ENCODE measurements around the gene MPP2.
A peak's percentile ranks its signal among the peaks of the same experiment; 100 is the strongest.

MPP2 gene

DNA sequence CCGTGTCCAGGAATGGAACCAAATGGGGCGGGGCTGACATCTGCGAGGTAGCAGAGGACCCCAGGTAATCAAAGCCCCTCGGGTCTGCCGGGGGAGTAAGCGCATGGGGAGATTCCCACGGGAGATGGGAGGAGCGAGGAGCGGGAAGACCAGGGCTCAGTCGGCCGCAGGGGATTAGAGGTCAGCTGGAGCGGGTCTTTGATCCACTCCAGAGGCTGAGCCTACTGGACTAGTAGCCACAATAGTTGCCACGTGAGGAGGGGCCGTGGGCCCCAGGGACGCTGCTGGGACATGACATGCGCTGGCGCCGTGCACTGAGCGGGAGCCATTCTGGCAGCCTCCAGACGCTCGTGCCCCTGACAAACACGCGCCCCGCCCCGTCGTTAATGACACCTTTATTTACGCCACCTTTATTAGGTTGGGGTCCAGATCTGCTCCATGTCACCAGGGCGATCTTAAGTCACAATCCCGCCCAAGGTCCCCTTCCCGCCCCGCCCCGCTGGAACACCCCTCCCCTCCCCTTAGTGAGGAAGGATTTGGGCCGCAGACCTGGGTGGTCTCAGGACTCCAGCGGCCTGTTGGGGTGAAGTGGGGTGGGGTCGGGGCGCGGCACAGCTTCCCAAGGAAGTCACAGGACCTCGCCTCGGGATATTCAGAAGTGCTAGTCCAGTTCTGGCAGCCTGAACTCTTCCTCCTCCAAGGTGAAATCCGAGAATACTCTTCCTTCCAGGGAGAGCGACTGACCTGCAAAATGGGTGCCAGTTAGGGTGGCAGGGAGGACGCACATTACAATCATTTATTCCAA is 19.9 kb upstream of the MPP2 start:
- no peak overlapping the region for H3K27ac ChIP-seq (ENCODE audit: low read length)
- no peaks in the 10 kb centered on the region for H3K9me3 ChIP-seq (ENCODE audit: insufficient read depth, low read depth, low read length)
- no peaks in the 10 kb centered on the region for H3K36me3 ChIP-seq (ENCODE audit: insufficient read depth, low read depth, low read length)
- H3K27me3 ChIP-seq (ENCODE audit: insufficient read depth, low read length) = peaks cover 41% of the 10 kb centered on the region
- H3K4me3 ChIP-seq (ENCODE audit: low read length) = peak overlapping the region; percentile 50; the same call in 1 of the 2 replicates
- no peak overlapping the region for H3K9ac ChIP-seq (ENCODE audit: low read depth, low read length)
- H3K4me1 ChIP-seq (ENCODE audit: insufficient read depth, low read length) = no peaks in the 10 kb centered on the region

DNA sequence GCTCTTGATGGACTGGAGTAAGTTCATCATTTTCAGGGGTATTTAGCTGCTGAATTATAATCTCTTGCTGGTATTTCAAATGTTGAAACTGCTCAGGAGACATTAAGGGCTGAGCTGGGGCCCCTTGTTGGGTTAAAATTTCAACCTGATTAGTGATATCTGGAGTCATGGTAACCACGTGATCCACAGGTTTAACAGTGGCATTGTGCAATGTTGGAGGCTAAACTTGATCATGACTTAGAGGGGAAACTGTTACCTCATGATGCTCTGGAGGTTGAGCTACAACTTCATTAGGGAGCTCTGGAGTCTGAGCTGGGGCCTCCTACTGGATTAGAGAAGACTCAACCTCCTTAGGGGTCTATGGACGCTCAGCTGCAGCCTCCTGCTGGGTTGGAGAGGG is 17.2 kb upstream of the MPP2 start:
- Histone ChIP-seq H3K4me3 (ENCODE audit: low read length) (no peak overlapping the region), H3K27ac (ENCODE audit: low read length) (no peak overlapping the region), H3K27me3 (ENCODE audit: insufficient read depth, low read length) (peaks cover 41% of the 10 kb centered on the region), H3K9me3 (ENCODE audit: insufficient read depth, low read depth, low read length) (no peaks in the 10 kb centered on the region), H3K9ac (ENCODE audit: low read depth, low read length) (no peak overlapping the region), H3K36me3 (ENCODE audit: insufficient read depth, low read depth, low read length) (no peaks in the 10 kb centered on the region), H3K4me1 (ENCODE audit: insufficient read depth, low read length) (no peaks in the 10 kb centered on the region)

DNA sequence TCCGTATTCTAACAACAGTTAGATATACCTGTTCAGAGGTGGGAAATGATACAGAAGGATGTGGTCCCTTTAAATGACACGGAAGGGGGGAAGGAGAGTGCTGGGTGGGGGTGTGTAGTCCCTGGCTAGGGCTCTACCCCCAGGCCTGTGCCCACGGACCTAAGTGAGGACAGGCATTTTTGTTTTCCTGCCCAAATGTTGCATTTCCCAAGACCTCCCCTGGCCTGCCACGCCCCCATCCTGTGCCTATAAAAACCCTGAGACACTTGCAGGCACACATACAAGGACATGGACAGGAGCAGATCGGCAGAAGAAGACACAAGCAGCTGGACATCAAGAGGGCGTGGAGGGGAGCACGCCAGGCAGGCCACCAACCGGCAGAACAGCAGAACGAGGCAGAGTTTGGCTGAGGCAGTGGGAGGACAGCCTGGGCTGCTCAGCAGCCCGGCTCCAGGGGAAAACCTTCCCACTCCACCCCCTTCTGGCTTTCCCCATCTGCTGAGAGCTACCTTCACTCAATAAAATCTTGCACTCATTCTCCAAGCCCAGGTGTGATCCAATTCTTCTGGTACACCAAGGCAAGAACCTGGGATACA is 13.3 kb upstream of the MPP2 start:
- no peak overlapping the region for H3K27ac ChIP-seq (ENCODE audit: low read length)
- H3K4me1 ChIP-seq (ENCODE audit: insufficient read depth, low read length) = no peaks in the 10 kb centered on the region; the same call in 1 of the 2 replicates
- H3K27me3 ChIP-seq (ENCODE audit: insufficient read depth, low read length) = peaks cover 19% of the 10 kb centered on the region
- H3K9me3 ChIP-seq (ENCODE audit: insufficient read depth, low read depth, low read length) = no peaks in the 10 kb centered on the region
- H3K36me3 ChIP-seq (ENCODE audit: insufficient read depth, low read depth, low read length) = no peaks in the 10 kb centered on the region
- no peak overlapping the region for H3K9ac ChIP-seq (ENCODE audit: low read depth, low read length)
- no peak overlapping the region for H3K4me3 ChIP-seq (ENCODE audit: low read length)

DNA sequence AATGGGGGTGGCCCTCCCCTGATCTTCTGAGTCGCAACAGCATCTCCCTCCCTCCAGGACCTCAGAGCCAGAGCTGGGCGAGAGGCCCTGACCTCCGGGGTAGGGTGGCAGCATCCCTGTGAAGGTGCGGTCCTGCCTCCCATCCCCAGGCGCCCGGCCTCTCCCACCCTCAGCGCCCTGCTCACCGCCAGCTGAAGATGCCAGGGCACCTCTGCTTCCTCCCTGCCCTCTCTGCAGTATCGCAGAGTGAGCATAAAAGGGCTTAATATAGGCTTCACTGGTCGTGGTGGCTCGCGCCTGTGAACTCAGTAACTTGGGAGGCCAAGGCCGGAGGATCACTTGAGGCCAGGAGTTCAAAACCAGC is 10.7 kb upstream of the MPP2 start:
- Histone ChIP-seq H3K27ac (ENCODE audit: low read length) (no peak overlapping the region), H3K4me3 (ENCODE audit: low read length) (no peak overlapping the region; the same call in 1 of the 2 replicates), H3K9me3 (ENCODE audit: insufficient read depth, low read depth, low read length) (no peaks in the 10 kb centered on the region), H3K4me1 (ENCODE audit: insufficient read depth, low read length) (no peaks in the 10 kb centered on the region; the same call in 1 of the 2 replicates), H3K36me3 (ENCODE audit: insufficient read depth, low read depth, low read length) (no peaks in the 10 kb centered on the region), H3K9ac (ENCODE audit: low read depth, low read length) (no peak overlapping the region), H3K27me3 (ENCODE audit: insufficient read depth, low read length) (peaks cover 12% of the 10 kb centered on the region; the same call in 1 of the 2 replicates)

DNA sequence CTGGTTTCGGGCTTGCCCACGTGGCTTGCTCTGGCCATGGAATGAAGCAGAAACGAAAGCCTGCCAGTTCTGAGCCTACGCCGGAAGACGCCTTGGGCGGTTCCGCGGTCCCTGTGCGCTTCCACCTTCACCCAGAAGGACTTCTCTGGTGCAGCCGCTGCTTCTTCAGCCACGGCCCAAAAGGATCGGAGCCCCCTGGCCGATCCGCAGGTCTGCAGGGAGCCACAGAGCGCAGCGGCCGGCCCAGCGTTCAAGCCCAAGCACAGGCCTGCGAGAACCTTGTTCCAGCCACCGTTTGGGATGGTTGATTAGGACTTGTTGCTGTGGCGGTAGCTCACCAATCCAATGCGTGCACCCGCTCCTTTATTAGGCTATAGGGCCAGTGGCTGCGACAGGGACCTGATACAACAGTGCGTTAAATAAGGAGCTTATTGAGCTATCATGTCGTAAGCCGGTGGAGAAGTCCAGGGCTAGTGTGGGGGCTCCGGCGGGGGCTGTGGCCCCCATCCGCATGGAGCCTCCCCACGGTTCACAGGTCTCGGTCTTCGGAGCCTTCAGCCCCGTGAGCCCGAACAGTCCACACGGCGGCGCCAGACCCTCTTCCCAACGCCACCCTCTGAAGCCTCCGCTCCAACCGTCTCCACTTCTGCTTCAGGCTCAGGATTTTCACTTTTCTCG is 10.2 kb upstream of the MPP2 start:
- Histone ChIP-seq H3K27me3 (ENCODE audit: insufficient read depth, low read length) (peaks cover 12% of the 10 kb centered on the region), H3K27ac (ENCODE audit: low read length) (no peak overlapping the region), H3K4me3 (ENCODE audit: low read length) (peak overlapping the region; percentile 57; the same call in 1 of the 2 replicates), H3K36me3 (ENCODE audit: insufficient read depth, low read depth, low read length) (no peaks in the 10 kb centered on the region), H3K4me1 (ENCODE audit: insufficient read depth, low read length) (no peaks in the 10 kb centered on the region; the same call in 1 of the 2 replicates), H3K9me3 (ENCODE audit: insufficient read depth, low read depth, low read length) (no peaks in the 10 kb centered on the region), H3K9ac (ENCODE audit: low read depth, low read length) (no peak overlapping the region)

DNA sequence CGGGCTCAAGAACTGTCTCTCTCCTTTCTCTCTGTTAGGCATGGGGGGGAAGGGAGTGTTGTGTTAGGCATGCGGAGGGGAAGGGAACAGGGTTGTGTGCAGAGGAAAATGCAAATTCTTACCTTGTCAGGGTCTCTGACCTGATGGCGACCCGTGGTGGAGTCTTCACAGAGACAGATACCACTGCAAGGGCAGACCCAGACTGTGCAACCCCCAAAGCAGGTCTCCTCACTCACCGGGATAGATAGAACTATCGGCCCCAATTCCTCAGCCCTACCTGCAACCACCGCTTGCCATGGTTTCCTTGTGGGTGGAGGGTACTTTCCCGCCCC is 9.6 kb upstream of the MPP2 start:
- Histone ChIP-seq H3K4me1 (ENCODE audit: insufficient read depth, low read length) (no peaks in the 10 kb centered on the region; the same call in 1 of the 2 replicates), H3K4me3 (ENCODE audit: low read length) (peak overlapping the region; percentile 57; the same call in 1 of the 2 replicates), H3K9me3 (ENCODE audit: insufficient read depth, low read depth, low read length) (no peaks in the 10 kb centered on the region), H3K9ac (ENCODE audit: low read depth, low read length) (no peak overlapping the region), H3K27ac (ENCODE audit: low read length) (no peak overlapping the region), H3K36me3 (ENCODE audit: insufficient read depth, low read depth, low read length) (no peaks in the 10 kb centered on the region), H3K27me3 (ENCODE audit: insufficient read depth, low read length) (peaks cover 12% of the 10 kb centered on the region)

DNA sequence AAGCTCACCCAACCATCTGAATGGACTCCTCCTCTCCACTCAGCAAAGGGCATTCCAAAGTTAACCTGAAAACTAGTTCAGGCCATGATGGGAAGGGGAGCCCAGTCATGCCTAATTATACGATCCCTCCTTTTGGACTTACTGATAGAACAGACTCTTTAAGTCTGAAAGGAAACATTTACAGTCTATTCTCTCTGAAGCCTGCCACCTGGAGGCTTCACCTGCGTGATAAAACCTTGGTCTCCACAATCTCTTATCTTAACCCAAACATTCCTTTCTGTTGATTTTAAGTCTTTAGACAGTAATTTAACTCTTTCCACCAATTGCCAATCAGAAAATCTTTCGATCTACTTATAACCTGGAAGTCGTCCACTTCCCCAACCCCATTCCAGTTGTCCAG is 9.0 kb upstream of the MPP2 start:
- Histone ChIP-seq H3K4me1 (ENCODE audit: insufficient read depth, low read length) (no peaks in the 10 kb centered on the region; the same call in 1 of the 2 replicates), H3K27me3 (ENCODE audit: insufficient read depth, low read length) (peaks cover 12% of the 10 kb centered on the region), H3K9ac (ENCODE audit: low read depth, low read length) (no peak overlapping the region), H3K4me3 (ENCODE audit: low read length) (no peak overlapping the region), H3K36me3 (ENCODE audit: insufficient read depth, low read depth, low read length) (no peaks in the 10 kb centered on the region), H3K27ac (ENCODE audit: low read length) (no peak overlapping the region), H3K9me3 (ENCODE audit: insufficient read depth, low read depth, low read length) (no peaks in the 10 kb centered on the region)

DNA sequence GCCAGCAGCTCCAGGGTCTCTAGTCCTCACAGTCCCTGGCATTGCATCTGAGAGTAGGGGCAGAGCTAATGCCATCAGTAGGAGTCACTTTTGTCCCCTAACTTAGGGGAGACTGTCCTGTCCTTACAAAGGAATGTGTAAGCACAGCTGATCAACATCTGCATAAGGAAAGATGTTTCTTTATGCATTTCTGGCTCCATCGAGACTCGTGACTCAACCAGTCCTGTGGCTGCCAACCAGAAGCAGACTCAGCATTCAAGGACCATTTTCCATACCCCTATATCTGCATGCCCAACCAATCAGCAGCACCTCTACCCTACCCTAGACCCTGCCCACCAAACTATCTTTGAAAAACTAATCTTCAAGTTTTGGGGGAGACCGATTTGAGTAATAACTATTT is 8.2 kb upstream of the MPP2 start:
- no peaks in the 10 kb centered on the region for H3K9me3 ChIP-seq (ENCODE audit: insufficient read depth, low read depth, low read length)
- no peaks in the 10 kb centered on the region for H3K36me3 ChIP-seq (ENCODE audit: insufficient read depth, low read depth, low read length)
- H3K9ac ChIP-seq (ENCODE audit: low read depth, low read length) = no peak overlapping the region
- H3K27ac ChIP-seq (ENCODE audit: low read length) = no peak overlapping the region
- peaks cover 12% of the 10 kb centered on the region for H3K27me3 ChIP-seq (ENCODE audit: insufficient read depth, low read length)
- H3K4me1 ChIP-seq (ENCODE audit: insufficient read depth, low read length) = no peaks in the 10 kb centered on the region; the same call in 1 of the 2 replicates
- H3K4me3 ChIP-seq (ENCODE audit: low read length) = no peak overlapping the region

DNA sequence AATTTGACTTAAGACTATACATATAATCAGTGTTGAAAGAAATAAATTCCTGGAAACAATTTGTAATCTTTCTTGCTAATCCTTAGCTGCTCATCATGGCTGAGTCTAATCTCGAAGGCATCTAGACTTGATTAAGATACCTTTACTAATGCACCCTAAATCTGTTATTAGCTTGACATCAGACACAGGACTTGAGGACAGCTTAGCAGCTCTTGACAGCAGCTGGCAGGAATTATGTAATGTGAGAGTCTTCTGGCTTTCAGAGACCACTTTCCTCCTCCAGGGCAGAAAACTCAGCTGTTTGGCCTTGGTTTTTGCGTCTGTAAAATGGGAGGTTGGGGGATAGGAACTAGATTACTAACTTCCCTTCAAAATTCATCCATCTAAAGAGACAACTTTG is 7.1 kb upstream of the MPP2 start:
- H3K27me3 ChIP-seq (ENCODE audit: insufficient read depth, low read length) = peaks cover 19% of the 10 kb centered on the region
- H3K27ac ChIP-seq (ENCODE audit: low read length) = no peak overlapping the region
- H3K9me3 ChIP-seq (ENCODE audit: insufficient read depth, low read depth, low read length) = no peaks in the 10 kb centered on the region
- H3K9ac ChIP-seq (ENCODE audit: low read depth, low read length) = no peak overlapping the region
- no peak overlapping the region for H3K4me3 ChIP-seq (ENCODE audit: low read length)
- H3K36me3 ChIP-seq (ENCODE audit: insufficient read depth, low read depth, low read length) = no peaks in the 10 kb centered on the region
- H3K4me1 ChIP-seq (ENCODE audit: insufficient read depth, low read length) = peaks cover 4% of the 10 kb centered on the region; the same call in 1 of the 2 replicates

DNA sequence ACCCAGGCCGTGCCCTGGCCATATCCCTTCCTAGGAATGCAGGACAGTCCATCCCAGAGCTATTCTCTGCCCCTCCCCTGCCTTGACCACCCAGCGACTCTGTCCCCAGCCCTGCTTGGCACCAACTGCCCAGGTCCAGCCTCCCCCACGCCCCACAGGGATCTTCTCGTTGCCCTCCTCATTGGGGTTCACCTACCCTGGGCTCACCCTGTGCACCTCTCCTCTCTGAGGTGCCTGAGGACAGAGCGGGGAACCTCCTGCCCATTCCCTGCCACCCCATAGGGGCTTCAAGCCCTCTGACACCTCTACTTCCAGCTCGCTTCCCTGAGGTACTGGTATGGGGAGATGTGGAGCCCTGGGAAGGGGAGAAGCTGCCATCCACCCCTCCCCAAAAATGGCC is 6.2 kb upstream of the MPP2 start:
- peaks cover 28% of the 10 kb centered on the region for H3K27me3 ChIP-seq (ENCODE audit: insufficient read depth, low read length)
- H3K4me1 ChIP-seq (ENCODE audit: insufficient read depth, low read length) = peaks cover 4% of the 10 kb centered on the region; the same call in 1 of the 2 replicates
- H3K36me3 ChIP-seq (ENCODE audit: insufficient read depth, low read depth, low read length) = no peaks in the 10 kb centered on the region
- no peak overlapping the region for H3K9ac ChIP-seq (ENCODE audit: low read depth, low read length)
- no peaks in the 10 kb centered on the region for H3K9me3 ChIP-seq (ENCODE audit: insufficient read depth, low read depth, low read length)
- no peak overlapping the region for H3K27ac ChIP-seq (ENCODE audit: low read length)
- no peak overlapping the region for H3K4me3 ChIP-seq (ENCODE audit: low read length)

DNA sequence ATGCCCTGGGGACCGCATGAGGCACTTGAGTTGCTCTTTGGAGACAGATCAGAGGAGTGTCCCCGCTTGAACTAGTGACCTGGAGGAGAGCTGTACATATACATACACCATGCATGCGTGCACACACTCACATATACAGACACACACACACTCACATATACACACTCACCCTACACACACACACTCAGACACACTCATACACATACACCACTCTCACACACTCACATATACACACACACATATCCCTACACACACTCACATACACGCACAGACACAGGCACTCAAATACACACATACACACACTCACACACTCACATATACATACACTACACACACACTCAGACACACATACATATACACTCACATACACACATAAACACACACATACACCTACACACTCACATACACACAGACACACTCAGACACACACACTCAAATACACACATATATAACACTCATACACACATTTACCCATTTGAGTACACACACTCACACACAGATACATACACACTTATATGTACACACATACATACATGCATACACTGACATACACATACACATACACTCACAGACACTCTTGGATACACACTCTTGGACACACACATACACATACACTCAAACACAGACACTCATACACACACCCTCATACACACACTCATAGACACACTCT is 5.4 kb upstream of the MPP2 start:
- Histone ChIP-seq H3K9me3 (ENCODE audit: insufficient read depth, low read depth, low read length) (no peaks in the 10 kb centered on the region), H3K4me3 (ENCODE audit: low read length) (no peak overlapping the region), H3K27ac (ENCODE audit: low read length) (no peak overlapping the region), H3K36me3 (ENCODE audit: insufficient read depth, low read depth, low read length) (no peaks in the 10 kb centered on the region), H3K4me1 (ENCODE audit: insufficient read depth, low read length) (peaks cover 4% of the 10 kb centered on the region; the same call in 1 of the 2 replicates), H3K27me3 (ENCODE audit: insufficient read depth, low read length) (peaks cover 32% of the 10 kb centered on the region), H3K9ac (ENCODE audit: low read depth, low read length) (no peak overlapping the region)
